Measurements from ENCODE around the gene CCDC51. TPM values are rescaled to one million over a fixed set of nuclear protein-coding genes. Genes with fewer than 3 reads are reported as not detected.

Gene CCDC51
- polyA plus RNA-seq, 4 donors: 25.2 to 29.7 (median 27.8) TPM

- DNase-seq (ENCODE audit: low read depth in 4 of 4, low spot score in 3 of 4): no peak
These were observed 4.7 kb downstream of the CCDC51 start for GRCh38 chr3:48435223-48435595.

GRCh38 chr3:48434591-48435222 lies 5.2 kb downstream of the CCDC51 start:
- DNase-seq (ENCODE audit: low read depth in 4 of 4, low spot score in 3 of 4): no peak

GRCh38 chr3:48433472-48434118 lies 6.3 kb downstream of the CCDC51 start:
- DNase-seq (ENCODE audit: low read depth in 4 of 4, low spot score in 3 of 4): no peak

GRCh38 chr3:48432411-48433371 lies 7.2 kb downstream of the CCDC51 start:
- no peak for DNase-seq (ENCODE audit: low read depth in 4 of 4, low spot score in 3 of 4)

- no peak for DNase-seq (ENCODE audit: low read depth in 4 of 4, low spot score in 3 of 4)
These were observed 8.5 kb downstream of the CCDC51 start for GRCh38 chr3:48431224-48432029.

GRCh38 chr3:48430708-48431101 lies 9.2 kb downstream of the CCDC51 start:
- no peak for DNase-seq (ENCODE audit: low read depth in 4 of 4, low spot score in 3 of 4)

GRCh38 chr3:48429960-48430707 lies 9.8 kb downstream of the CCDC51 start, which contains the start of gene PLXNB1:
Gene PLXNB1 (minus strand): TSS chr3:48430086. CDS start chr3:48424611, 5,475 bp downstream.
- peak in 3 of 4 donors; percentile 85 to 88 (median 86) for DNase-seq (ENCODE audit: low read depth in 4 of 4, low spot score in 3 of 4)

- peak in 2 of 4 donors; percentile 43 to 49 for DNase-seq (ENCODE audit: low read depth in 4 of 4, low spot score in 3 of 4)
These were observed 10.5 kb downstream of the CCDC51 start for GRCh38 chr3:48429317-48429959.

GRCh38 chr3:48428572-48429316 lies 11.2 kb downstream of the CCDC51 start:
- DNase-seq (ENCODE audit: low read depth in 4 of 4, low spot score in 3 of 4): peak in 2 of 4 donors; percentile 53 to 61

GRCh38 chr3:48428088-48428571 lies 11.8 kb downstream of the CCDC51 start:
- no peak for DNase-seq (ENCODE audit: low read depth in 4 of 4, low spot score in 3 of 4)

- no peak for DNase-seq (ENCODE audit: low read depth in 4 of 4, low spot score in 3 of 4)
These were observed 12.3 kb downstream of the CCDC51 start for GRCh38 chr3:48427630-48427962.

- no peak for DNase-seq (ENCODE audit: low read depth in 4 of 4, low spot score in 3 of 4)
These were observed 12.8 kb downstream of the CCDC51 start for GRCh38 chr3:48426944-48427629.

- DNase-seq (ENCODE audit: low read depth in 4 of 4, low spot score in 3 of 4): no peak
These were observed 13.5 kb downstream of the CCDC51 start for GRCh38 chr3:48426401-48426909.

GRCh38 chr3:48425281-48425812 lies 14.6 kb downstream of the CCDC51 start:
- DNase-seq (ENCODE audit: low read depth in 4 of 4, low spot score in 3 of 4): no peak

GRCh38 chr3:48423883-48424695 lies 15.8 kb downstream of the CCDC51 start:
- DNase-seq (ENCODE audit: low read depth in 4 of 4, low spot score in 3 of 4): no peak

GRCh38 chr3:48423241-48423882 lies 16.6 kb downstream of the CCDC51 start:
- no peak for DNase-seq (ENCODE audit: low read depth in 4 of 4, low spot score in 3 of 4)

Measured in right renal pelvis (tissue), 4 donors.